ENCODE measurements around the gene CBLN3.

CBLN3 gene

GRCh38 chr14:24403294-24403998 is 26.0 kb downstream of the CBLN3 start:
- no peak overlapping the region for H3K23ac ChIP-seq (ENCODE audit: low read length)
- no peak overlapping the region for H3K9ac ChIP-seq (ENCODE audit: low read length)
- no peak overlapping the region for H4K8ac ChIP-seq (ENCODE audit: low read depth, low read length)
- H3K79me1 ChIP-seq (ENCODE audit: low read length), result peaks cover 6% of the 10 kb centered on the region
- no peak overlapping the region for H4K91ac ChIP-seq (ENCODE audit: low read depth, low read length)
- no peak overlapping the region for H3K4me2 ChIP-seq (ENCODE audit: low read length)
- no peaks in the 10 kb centered on the region for H3K27me3 ChIP-seq (ENCODE audit: insufficient read depth, low read length)
- peaks cover 13 to 23% of the 10 kb centered on the region in 2 experiments for H3K4me1 ChIP-seq (ENCODE audit: control insufficient read depth in 1 of 2, insufficient read depth in 2 of 2, low read length in 2 of 2)
- no peak overlapping the region for H2AK5ac ChIP-seq (ENCODE audit: low read length)
- no peak overlapping the region for H2BK12ac ChIP-seq (ENCODE audit: low read length)
- peaks cover 7% of the 10 kb centered on the region for H3K79me2 ChIP-seq (ENCODE audit: control insufficient read depth, insufficient read depth, low read length, poor library complexity)
- no peak overlapping the region for H3K4me3 ChIP-seq (ENCODE audit: low read depth, low read length)
- peak in 1 of 2 donors; percentile 32 for DNase-seq
- H2AFZ ChIP-seq (ENCODE audit: insufficient read depth, low read length, poor library complexity), result no peak overlapping the region
- no peak overlapping the region for H3K27ac ChIP-seq (ENCODE audit: low read depth, low read length)
- H3K4ac ChIP-seq (ENCODE audit: low read depth, low read length), result no peak overlapping the region
- H3K18ac ChIP-seq (ENCODE audit: low read length), result no peak overlapping the region
- no CpG with 5 or more reads among the region's 7 CpGs for WGBS (ENCODE audit: extremely low coverage, insufficient coverage, insufficient read length)
- H2BK5ac ChIP-seq (ENCODE audit: low read depth, low read length, poor library complexity), result no peak overlapping the region
- H3K14ac ChIP-seq (ENCODE audit: low read length), result no peak overlapping the region
- H3K9me3 ChIP-seq (ENCODE audit: insufficient read depth, low read depth, low read length), result no peaks in the 10 kb centered on the region
- no peak overlapping the region for H2BK120ac ChIP-seq (ENCODE audit: insufficient read depth, low read length, poor library complexity)
- H4K12ac ChIP-seq (ENCODE audit: low read depth, low read length), result no peak overlapping the region
- peaks cover 17 to 22% of the 10 kb centered on the region in 2 experiments for H3K36me3 ChIP-seq (ENCODE audit: control insufficient read depth in 1 of 2, insufficient read depth in 2 of 2, low read length in 2 of 2)

- no peak overlapping the region for H4K91ac ChIP-seq (ENCODE audit: low read depth, low read length)
- H2BK12ac ChIP-seq (ENCODE audit: low read length), result no peak overlapping the region
- no peak overlapping the region for H2AK5ac ChIP-seq (ENCODE audit: low read length)
- no peak overlapping the region for H2BK120ac ChIP-seq (ENCODE audit: insufficient read depth, low read length, poor library complexity)
- H2AFZ ChIP-seq (ENCODE audit: insufficient read depth, low read length, poor library complexity), result no peak overlapping the region
- peaks cover 7 to 8% of the 10 kb centered on the region in 2 experiments for H3K36me3 ChIP-seq (ENCODE audit: control insufficient read depth in 1 of 2, insufficient read depth in 2 of 2, low read length in 2 of 2)
- peaks cover 17 to 28% of the 10 kb centered on the region in 2 experiments for H3K4me1 ChIP-seq (ENCODE audit: control insufficient read depth in 1 of 2, insufficient read depth in 2 of 2, low read length in 2 of 2)
- no peak overlapping the region for H3K9ac ChIP-seq (ENCODE audit: low read length)
- no peak for DNase-seq
- no peaks in the 10 kb centered on the region for H3K27me3 ChIP-seq (ENCODE audit: insufficient read depth, low read length)
- no peaks in the 10 kb centered on the region for H3K9me3 ChIP-seq (ENCODE audit: insufficient read depth, low read depth, low read length)
- no peak overlapping the region for H4K8ac ChIP-seq (ENCODE audit: low read depth, low read length)
- no peak overlapping the region for H4K12ac ChIP-seq (ENCODE audit: low read depth, low read length)
- H3K27ac ChIP-seq (ENCODE audit: low read depth, low read length), result no peak overlapping the region
- H3K18ac ChIP-seq (ENCODE audit: low read length), result no peak overlapping the region
- H3K23ac ChIP-seq (ENCODE audit: low read length), result no peak overlapping the region
- no peak overlapping the region for H3K4me3 ChIP-seq (ENCODE audit: low read depth, low read length)
- H2BK5ac ChIP-seq (ENCODE audit: low read depth, low read length, poor library complexity), result no peak overlapping the region
- H3K79me2 ChIP-seq (ENCODE audit: control insufficient read depth, insufficient read depth, low read length, poor library complexity), result peaks cover 7% of the 10 kb centered on the region
- no peak overlapping the region for H3K4ac ChIP-seq (ENCODE audit: low read depth, low read length)
- peaks cover 10% of the 10 kb centered on the region for H3K79me1 ChIP-seq (ENCODE audit: low read length)
- no peak overlapping the region for H3K14ac ChIP-seq (ENCODE audit: low read length)
- H3K4me2 ChIP-seq (ENCODE audit: low read length), result no peak overlapping the region
- WGBS (ENCODE audit: extremely low coverage, insufficient coverage, insufficient read length), result no CpG with 5 or more reads among the region's 9 CpGs
These were observed 27.4 kb downstream of the CBLN3 start for GRCh38 chr14:24401810-24402702.

DNA sequence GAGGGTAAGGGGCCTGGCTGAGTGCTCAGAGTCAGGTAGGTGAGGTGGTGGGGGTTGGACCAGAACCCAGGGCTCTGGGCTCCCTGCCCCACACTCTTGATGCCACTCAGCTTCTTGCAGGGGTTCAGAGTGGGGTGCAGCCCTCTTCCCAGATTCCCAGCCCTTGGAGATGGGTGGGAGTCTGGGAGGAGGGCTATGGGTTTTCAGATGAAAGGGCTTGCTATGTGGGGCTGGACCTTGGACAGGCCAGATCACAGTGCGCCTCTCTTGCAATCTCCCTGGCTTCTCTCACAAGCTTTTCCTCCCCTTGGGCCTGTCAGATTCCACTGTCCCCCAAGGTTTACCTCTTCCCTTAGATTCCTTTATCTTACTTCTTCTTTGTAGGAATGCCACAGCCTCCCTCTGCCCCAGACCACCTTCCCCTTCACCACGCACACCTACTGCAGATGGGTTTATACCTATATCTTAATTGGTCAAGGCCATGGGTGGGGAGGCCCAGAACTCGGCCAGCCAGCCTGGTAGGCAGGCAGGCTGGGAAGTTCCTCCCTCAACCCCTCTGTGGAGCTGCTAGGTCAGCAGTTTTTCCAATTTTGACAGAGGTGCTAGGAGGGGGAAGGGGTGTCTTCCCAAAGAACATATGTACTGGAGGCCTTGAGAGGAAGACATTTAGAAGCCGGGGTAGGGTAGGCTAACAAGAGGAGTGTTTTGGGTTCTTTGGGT is 29.3 kb downstream of the CBLN3 start:
- peak overlapping the region; percentile 88 for H3K4me2 ChIP-seq (ENCODE audit: low read length)
- H3K4me3 ChIP-seq (ENCODE audit: low read depth, low read length), result no peak overlapping the region
- H4K12ac ChIP-seq (ENCODE audit: low read depth, low read length), result no peak overlapping the region
- H3K79me1 ChIP-seq (ENCODE audit: low read length), result peaks cover 20% of the 10 kb centered on the region
- no peak overlapping the region for H2BK12ac ChIP-seq (ENCODE audit: low read length)
- H3K9ac ChIP-seq (ENCODE audit: low read length), result no peak overlapping the region
- H3K14ac ChIP-seq (ENCODE audit: low read length), result peak overlapping the region; percentile 24
- H2BK120ac ChIP-seq (ENCODE audit: insufficient read depth, low read length, poor library complexity), result no peak overlapping the region
- peaks cover 0 to 3% of the 10 kb centered on the region in 2 experiments for H3K36me3 ChIP-seq (ENCODE audit: control insufficient read depth in 1 of 2, insufficient read depth in 2 of 2, low read length in 2 of 2)
- H2BK5ac ChIP-seq (ENCODE audit: low read depth, low read length, poor library complexity), result no peak overlapping the region
- peaks cover 27 to 39% of the 10 kb centered on the region in 2 experiments for H3K4me1 ChIP-seq (ENCODE audit: control insufficient read depth in 1 of 2, insufficient read depth in 2 of 2, low read length in 2 of 2)
- peaks cover 7% of the 10 kb centered on the region for H3K79me2 ChIP-seq (ENCODE audit: control insufficient read depth, insufficient read depth, low read length, poor library complexity)
- H3K27me3 ChIP-seq (ENCODE audit: insufficient read depth, low read length), result no peaks in the 10 kb centered on the region
- no peak overlapping the region for H4K91ac ChIP-seq (ENCODE audit: low read depth, low read length)
- H3K9me3 ChIP-seq (ENCODE audit: insufficient read depth, low read depth, low read length), result no peaks in the 10 kb centered on the region
- no peak for DNase-seq
- no peak overlapping the region for H3K27ac ChIP-seq (ENCODE audit: low read depth, low read length)
- H3K18ac ChIP-seq (ENCODE audit: low read length), result no peak overlapping the region
- H3K23ac ChIP-seq (ENCODE audit: low read length), result no peak overlapping the region
- H3K4ac ChIP-seq (ENCODE audit: low read depth, low read length), result no peak overlapping the region
- no peak overlapping the region for H2AK5ac ChIP-seq (ENCODE audit: low read length)
- no peak overlapping the region for H4K8ac ChIP-seq (ENCODE audit: low read depth, low read length)
- no peak overlapping the region for H2AFZ ChIP-seq (ENCODE audit: insufficient read depth, low read length, poor library complexity)
- WGBS (ENCODE audit: extremely low coverage, insufficient coverage, insufficient read length), result no CpG with 5 or more reads among the region's 4 CpGs

DNA sequence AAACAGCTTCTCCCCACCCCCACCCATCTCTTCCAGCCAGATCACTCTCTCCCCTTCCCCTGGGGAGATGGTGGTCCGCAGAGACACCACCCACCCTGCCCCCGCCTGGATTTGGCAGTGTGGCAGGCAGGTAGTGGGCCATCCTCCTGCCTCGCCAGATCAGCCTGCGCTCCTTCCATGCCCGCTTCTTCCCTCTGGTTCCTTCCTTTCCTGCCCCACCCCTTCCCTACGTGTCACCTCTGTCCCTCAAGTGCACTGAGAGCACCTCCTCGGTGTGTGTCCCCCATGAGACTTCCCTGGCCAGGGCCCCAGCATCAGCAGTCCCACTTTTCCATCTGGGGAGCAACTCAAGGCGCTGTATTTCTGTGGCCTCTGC is 30.0 kb downstream of the CBLN3 start:
- Histone ChIP-seq H3K27ac (ENCODE audit: low read depth, low read length) (no peak overlapping the region), H3K23ac (ENCODE audit: low read length) (no peak overlapping the region), H2BK12ac (ENCODE audit: low read length) (peak overlapping the region; percentile 13), H3K27me3 (ENCODE audit: insufficient read depth, low read length) (no peaks in the 10 kb centered on the region), H2BK5ac (ENCODE audit: low read depth, low read length, poor library complexity) (no peak overlapping the region), H4K12ac (ENCODE audit: low read depth, low read length) (peak overlapping the region; percentile 58), H3K4ac (ENCODE audit: low read depth, low read length) (peak overlapping the region; percentile 42), H2BK120ac (ENCODE audit: insufficient read depth, low read length, poor library complexity) (peak overlapping the region; percentile 18), H3K79me1 (ENCODE audit: low read length) (peaks cover 20% of the 10 kb centered on the region), H4K8ac (ENCODE audit: low read depth, low read length) (peak overlapping the region; percentile 38), H2AFZ (ENCODE audit: insufficient read depth, low read length, poor library complexity) (peak overlapping the region; percentile 42), H2AK5ac (ENCODE audit: low read length) (peak overlapping the region; percentile 57), H3K79me2 (ENCODE audit: control insufficient read depth, insufficient read depth, low read length, poor library complexity) (peaks cover 7% of the 10 kb centered on the region), H3K36me3 (ENCODE audit: control insufficient read depth in 1 of 2, insufficient read depth in 2 of 2, low read length in 2 of 2) (peaks cover 0 to under 1% of the 10 kb centered on the region in 2 experiments), H3K4me3 (ENCODE audit: low read depth, low read length) (peak overlapping the region; percentile 76), H3K4me2 (ENCODE audit: low read length) (peak overlapping the region; percentile 88), H3K14ac (ENCODE audit: low read length) (peak overlapping the region; percentile 74), H4K91ac (ENCODE audit: low read depth, low read length) (peak overlapping the region; percentile 86), H3K18ac (ENCODE audit: low read length) (peak overlapping the region; percentile 60), H3K9me3 (ENCODE audit: insufficient read depth, low read depth, low read length) (no peaks in the 10 kb centered on the region), H3K4me1 (ENCODE audit: control insufficient read depth in 1 of 2, insufficient read depth in 2 of 2, low read length in 2 of 2) (peaks cover 27 to 39% of the 10 kb centered on the region in 2 experiments), H3K9ac (ENCODE audit: low read length) (peak overlapping the region; percentile 55)
- WGBS (ENCODE audit: extremely low coverage, insufficient coverage, insufficient read length), result no CpG with 5 or more reads among the region's 8 CpGs
- no peak for DNase-seq
